Activated CD4-positive, CD25-positive, alpha-beta regulatory T cell treated with anti-CD3 and anti-CD28 coated beads, Interleukin-2, amount 50 U/mL, for 72 hours (primary cell): Measurements from ENCODE around the gene CACUL1.

ENCODE experiments used
- DNase-seq: peaks from one replicate; pipeline ENCODE4 v3.0.0; 2021

The CACUL1 gene

GRCh38 chr10:118628397-118628796 lies 126.4 kb downstream of the CACUL1 start:
- DNase-seq: no peak

DNA sequence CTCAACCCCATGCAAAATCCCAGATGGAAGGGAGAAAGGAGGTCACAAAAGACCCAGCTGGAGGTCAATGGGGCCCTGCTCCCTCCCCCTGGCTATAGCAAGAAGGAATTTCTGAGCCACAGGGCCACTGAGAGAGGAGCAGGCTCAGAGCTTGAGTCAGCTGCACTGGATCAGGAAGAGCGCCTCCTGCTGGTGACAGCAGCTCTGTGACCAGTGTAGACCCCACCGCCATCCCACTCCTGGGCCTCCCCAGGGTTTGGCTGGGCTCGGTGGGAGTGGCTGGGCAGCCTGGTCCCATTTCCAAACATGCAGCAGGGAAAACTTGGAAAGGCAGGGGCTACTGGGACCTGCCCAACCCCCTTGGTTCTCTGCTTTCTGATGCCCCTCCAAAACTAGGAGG lies 127.8 kb downstream of the CACUL1 start:
- no peak for DNase-seq
